Measurements from ENCODE around the gene NUF2. TPM values are rescaled to one million over a fixed set of nuclear protein-coding genes. Genes with fewer than 3 reads are reported as not detected.
"Not testable (repeated sequence)": the region's sequence is repeated elsewhere in the genome, so short reads cannot be mapped to it uniquely, and the experiment has no call there.

The NUF2 gene
- total RNA-seq = 1 to 10 TPM in 4 of 6 donors, under 1 TPM in 2; 0.69 to 6.3 (median 1.4) TPM

- peaks cover 0 to 8% (median 2%) of the 10 kb centered on the region in 4 donors for H3K36me3 ChIP-seq
- 0 to 1% methylated on average over 32 to 58 of the region's 58 CpGs for WGBS, 2 donors
- H3K9me3 ChIP-seq = no peaks in the 10 kb centered on the region
- peak within 1 kb of the TSS; percentile 45 to 70 (median 67) for H3K4me3 ChIP-seq
- TF ChIP-seq EP300 (IDR thresholded peaks at IDR 0.05) (peak in 2 of 4 donors; percentile 0 to 87), POLR2AphosphoS5 (IDR thresholded peaks at IDR 0.05) (peak; percentile 95 to 99), CTCF (IDR thresholded peaks at IDR 0.05) (peak in 2 of 6 experiments; percentile 15 to 55), POLR2A (IDR thresholded peaks at IDR 0.05) (peak in 2 of 4 donors; percentile 47 to 53)
- ATAC-seq (ENCODE audit: low FRiP score in 2 of 2) = peak; percentile 100
- peak; percentile 97 for DNase-seq
- H3K27ac ChIP-seq = peak within 1 kb of the TSS; percentile 70 to 79 (median 76)
- no peaks in the 10 kb centered on the region for H3K27me3 ChIP-seq
- H3K4me1 ChIP-seq = peaks cover 10 to 20% (median 13%) of the 10 kb centered on the region in 4 donors
These were observed at the start of gene NUF2 for GRCh38 chr1:163321311-163322305. TSS of gene NUF2 (plus strand) at chr1:163321954. CDS start at chr1:163326052, 4,098 bp downstream.

GRCh38 chr1:163273766-163274441 lies 47.9 kb upstream of the NUF2 start:
- H3K27ac ChIP-seq = no peak overlapping the region
- H3K36me3 ChIP-seq = no peaks in the 10 kb centered on the region
- ATAC-seq (ENCODE audit: low FRiP score in 2 of 2) = no peak
- no peak for TF ChIP-seq POLR2AphosphoS5 (IDR thresholded peaks at IDR 0.05)
- no peak for TF ChIP-seq CTCF (IDR thresholded peaks at IDR 0.05)
- TF ChIP-seq EP300 (IDR thresholded peaks at IDR 0.05) = no peak
- no peak for TF ChIP-seq POLR2A (IDR thresholded peaks at IDR 0.05)
- DNase-seq = no peak
- H3K4me3 ChIP-seq = no peak overlapping the region
- 97% methylated on average over 2 of the region's 2 CpGs for WGBS, 2 donors
- H3K9me3 ChIP-seq = peaks cover 0 to 8% (median 6%) of the 10 kb centered on the region in 4 donors
- no peaks in the 10 kb centered on the region for H3K27me3 ChIP-seq
- no peaks in the 10 kb centered on the region for H3K4me1 ChIP-seq

- H3K27me3 ChIP-seq = no peaks in the 10 kb centered on the region
- no peak overlapping the region for H3K27ac ChIP-seq
- ATAC-seq (ENCODE audit: low FRiP score in 2 of 2) (no peak), DNase-seq (no peak)
- WGBS, 2 donors = 95 to 100% methylated on average over 1 of the region's 1 CpG
- no peak for TF ChIP-seq EP300 (IDR thresholded peaks at IDR 0.05)
- TF ChIP-seq CTCF (IDR thresholded peaks at IDR 0.05) = no peak
- no peak for TF ChIP-seq POLR2AphosphoS5 (IDR thresholded peaks at IDR 0.05)
- no peak for TF ChIP-seq POLR2A (IDR thresholded peaks at IDR 0.05)
- H3K36me3 ChIP-seq = no peaks in the 10 kb centered on the region
- no peak overlapping the region for H3K4me3 ChIP-seq
- peaks cover 0 to 9% (median 6%) of the 10 kb centered on the region in 4 donors for H3K9me3 ChIP-seq
- H3K4me1 ChIP-seq = no peaks in the 10 kb centered on the region
These were observed 46.5 kb upstream of the NUF2 start for GRCh38 chr1:163275222-163275621.

DNA sequence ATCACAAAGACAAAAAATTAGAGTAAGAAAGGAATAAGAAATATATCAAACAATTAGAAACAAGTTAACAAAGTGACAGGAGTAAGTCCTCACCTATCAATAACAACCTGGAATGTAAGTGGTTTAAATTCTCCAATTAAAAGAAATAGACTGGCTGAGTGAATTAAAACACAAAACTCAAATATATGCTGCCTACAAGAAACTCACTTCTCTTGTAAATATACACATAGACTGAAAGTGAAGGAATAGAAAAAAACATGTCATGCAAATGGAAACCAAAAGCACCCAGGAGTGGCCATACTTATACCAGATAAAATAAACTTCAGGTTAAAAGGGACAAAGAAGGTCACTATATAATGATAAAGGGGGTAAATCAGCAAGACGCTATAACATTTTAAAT lies 43.2 kb upstream of the NUF2 start:
- ATAC-seq (ENCODE audit: low FRiP score in 2 of 2) (no peak), DNase-seq (no peak)
- H3K4me1 ChIP-seq = no peaks in the 10 kb centered on the region

DNA sequence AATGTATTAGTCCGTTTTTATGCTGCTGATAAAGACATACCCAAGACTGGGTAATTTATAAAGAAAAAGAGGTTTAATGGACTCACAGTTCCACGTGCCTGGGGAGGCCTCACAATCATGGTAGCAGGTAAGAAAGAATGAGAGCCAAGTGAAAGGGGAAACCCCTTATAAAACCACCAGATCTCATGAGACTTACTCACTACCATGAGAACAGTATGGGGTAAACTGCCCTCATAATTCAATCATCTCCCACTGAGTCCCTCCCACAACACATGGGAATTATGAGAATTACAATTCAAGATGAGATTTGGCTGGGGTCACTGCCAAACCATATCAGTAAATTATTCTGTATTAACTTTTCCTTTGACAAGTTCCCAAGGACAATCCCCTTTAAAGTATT lies 36.9 kb upstream of the NUF2 start:
- DNase-seq; H3K36me3 ChIP-seq; H3K4me1 ChIP-seq; H3K9me3 ChIP-seq; ATAC-seq (ENCODE audit: low FRiP score in 2 of 2); H3K27ac ChIP-seq; H3K4me3 ChIP-seq; H3K27me3 ChIP-seq: not testable (repeated sequence)
- 84 to 90% methylated on average over 2 of the region's 2 CpGs for WGBS, 2 donors

More for the DNA sequence above, 43.2 kb upstream of the NUF2 start:
- Histone ChIP-seq H3K36me3 (no peaks in the 10 kb centered on the region), H3K9me3 (peaks cover 0 to 9% (median 6%) of the 10 kb centered on the region in 4 donors), H3K27ac (no peak overlapping the region), H3K27me3 (no peaks in the 10 kb centered on the region), H3K4me3 (no peak overlapping the region)
- 88 to 100% methylated on average over 1 of the region's 1 CpG for WGBS, 2 donors
- no peak for TF ChIP-seq CTCF (IDR thresholded peaks at IDR 0.05)
- no peak for TF ChIP-seq EP300 (IDR thresholded peaks at IDR 0.05)
- no peak for TF ChIP-seq POLR2A (IDR thresholded peaks at IDR 0.05)
- TF ChIP-seq POLR2AphosphoS5 (IDR thresholded peaks at IDR 0.05) = no peak

All from upper lobe of left lung (tissue), 6 donors.